T-helper 2 cell treated with Interferon-gamma antibody and Interleukin-4, amounts not matched to agents 100 ng/mL and 5 ng/mL, for 36 hours (primary cell): ENCODE data around the gene GDF7. TPM values are rescaled to one million over a fixed set of nuclear protein-coding genes. Genes with fewer than 3 reads are reported as not detected.

ENCODE experiments used
- intact Hi-C: fragments of 100-400 bp; cut with micrococcal nuclease; formaldehyde crosslinking; loops from one replicate; pipeline ENCODE4 v1.15.1; 2023
- total RNA-seq: library from RNA; stranded (reverse); gene quantifications from 2 replicates; pipeline ENCODE4 v1.2.3, GENCODE V29; 2022

The GDF7 gene
- total RNA-seq, 1 donor from 2014 or later: 0.02 TPM

DNA sequence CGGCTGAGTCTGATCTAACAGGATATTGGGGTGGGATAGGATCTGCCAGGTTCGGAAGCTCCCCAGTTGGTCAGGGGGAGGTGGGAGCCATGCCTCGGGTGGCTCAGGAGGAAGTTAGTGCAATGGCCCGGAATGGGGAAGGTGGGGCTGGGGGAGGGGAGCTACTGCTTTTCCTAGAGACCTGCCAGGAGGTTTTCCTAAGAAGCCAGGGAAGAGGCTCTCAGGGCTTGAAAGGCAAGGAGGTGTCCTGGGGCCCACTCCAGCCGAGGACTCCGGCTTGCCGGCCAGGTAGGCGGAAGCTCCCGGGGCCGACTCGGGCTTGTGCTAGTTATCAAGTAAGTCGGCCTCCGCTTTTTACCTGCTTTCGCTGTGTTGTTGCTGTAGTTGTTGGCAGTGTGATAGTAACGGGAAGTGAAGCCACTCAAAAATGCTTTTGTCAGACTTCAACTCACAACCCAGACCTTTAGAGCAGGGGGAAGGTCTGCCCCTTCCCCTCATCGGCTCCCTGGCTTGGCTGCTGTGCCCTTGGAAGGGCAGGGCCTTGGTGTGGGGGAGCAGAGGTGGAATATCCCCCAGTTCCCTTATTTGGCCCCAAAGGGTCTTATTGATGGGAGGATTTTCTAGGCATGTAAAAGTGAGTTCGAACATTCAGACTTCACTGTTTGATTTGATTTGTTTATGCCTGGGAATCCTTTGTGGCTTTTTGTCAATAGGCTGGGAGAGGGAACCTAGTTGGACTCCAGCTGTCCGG lies 5.4 kb downstream of the GDF7 start:
- intact Hi-C loops: no loop called here

DNA sequence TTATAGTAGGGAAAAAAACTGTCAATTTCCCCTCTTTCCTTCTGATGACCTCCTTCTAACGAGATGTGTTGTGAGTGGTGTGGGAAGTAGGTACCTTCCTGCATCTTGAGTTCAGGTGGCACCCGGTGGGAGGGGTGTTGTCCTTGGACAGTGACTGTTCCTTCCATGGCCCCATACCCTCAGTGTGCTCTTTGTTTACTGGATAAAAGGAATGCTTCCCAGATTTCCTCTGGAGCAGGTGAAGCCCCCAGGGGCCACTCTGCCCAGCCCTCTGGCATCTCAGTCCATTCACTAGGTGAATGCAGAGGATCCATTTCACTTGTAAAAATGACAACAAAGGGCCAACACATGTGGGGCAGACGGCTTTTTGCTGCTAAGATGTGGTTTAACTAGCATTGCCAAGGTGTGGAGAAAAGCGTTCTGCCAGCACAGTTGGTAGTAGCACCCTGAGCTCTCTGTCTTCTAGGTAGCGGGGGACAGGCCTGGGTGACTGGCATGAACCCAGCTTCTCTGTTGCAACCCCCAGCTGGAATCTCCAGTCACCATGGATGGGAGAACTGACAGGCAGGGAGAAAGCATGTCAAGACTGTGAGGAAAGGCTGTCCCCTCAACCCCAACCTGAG lies 6.9 kb downstream of the GDF7 start:
- intact Hi-C loops: no loop called here

DNA sequence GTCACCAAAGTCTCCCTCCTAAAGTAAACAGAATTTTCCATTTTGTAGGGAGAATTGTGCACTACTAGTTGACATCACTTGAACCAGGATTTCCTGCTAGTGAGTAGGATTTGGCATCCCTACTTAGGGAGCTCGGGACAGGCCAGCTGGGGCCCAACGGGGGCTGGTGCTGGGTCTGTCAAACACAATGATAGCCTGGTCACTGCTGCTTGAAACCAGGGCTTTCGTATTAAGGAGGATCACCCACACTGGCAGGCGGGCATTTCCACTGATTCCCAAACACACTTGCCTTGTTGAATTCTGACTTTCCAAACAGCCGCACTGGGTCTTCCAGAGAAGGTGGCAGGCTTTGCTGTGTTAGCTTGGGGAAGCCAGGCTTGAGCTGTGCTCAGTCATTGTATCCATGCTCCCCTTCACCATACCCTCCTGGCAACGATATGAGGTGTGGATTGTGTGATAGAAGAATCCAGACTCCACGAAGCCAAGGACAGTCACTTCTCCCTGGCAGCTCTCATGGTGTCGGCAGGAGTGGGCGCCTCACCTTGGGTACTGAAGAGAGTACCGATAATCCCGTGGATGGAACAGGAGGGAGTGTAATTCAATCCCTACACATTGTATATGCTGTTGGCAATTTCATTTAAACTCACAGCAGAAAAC lies 7.5 kb downstream of the GDF7 start:
- intact Hi-C loops: no loop called here

DNA sequence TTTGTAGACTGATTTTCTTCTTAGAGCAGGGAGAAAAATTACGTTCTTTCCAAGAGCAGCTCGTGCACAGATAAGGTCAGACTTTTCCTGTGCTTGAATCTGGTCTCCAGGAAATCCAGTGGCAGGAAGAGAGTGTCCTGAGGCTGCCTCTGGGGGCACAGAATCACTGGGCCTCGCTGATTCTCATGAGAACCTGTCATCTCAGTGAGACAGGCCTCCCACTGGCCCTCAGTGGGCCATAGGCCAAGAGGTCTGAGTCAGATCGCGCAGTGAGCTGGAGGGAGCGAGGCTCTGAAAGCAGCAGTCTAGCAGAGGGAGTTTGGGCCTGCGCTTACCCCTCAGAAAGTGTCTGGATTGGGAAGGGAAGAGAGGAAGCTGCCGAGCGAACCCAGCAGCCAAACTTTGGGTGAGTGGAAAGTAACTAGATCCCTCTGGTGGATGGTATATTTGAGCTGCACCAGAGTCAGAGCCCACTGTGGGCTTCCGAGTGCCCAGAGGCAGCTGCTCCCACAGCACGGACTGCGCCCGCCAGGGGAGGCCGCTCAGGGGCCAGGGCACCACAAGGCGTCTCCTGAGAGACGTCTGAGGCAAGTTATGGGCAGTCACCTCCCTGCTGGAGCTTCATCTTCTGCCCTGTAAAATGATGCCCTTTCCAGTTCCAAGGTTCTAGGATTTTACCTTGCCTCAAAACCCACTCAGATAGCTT lies 8.2 kb downstream of the GDF7 start:
- intact Hi-C loops: no loop called here

DNA sequence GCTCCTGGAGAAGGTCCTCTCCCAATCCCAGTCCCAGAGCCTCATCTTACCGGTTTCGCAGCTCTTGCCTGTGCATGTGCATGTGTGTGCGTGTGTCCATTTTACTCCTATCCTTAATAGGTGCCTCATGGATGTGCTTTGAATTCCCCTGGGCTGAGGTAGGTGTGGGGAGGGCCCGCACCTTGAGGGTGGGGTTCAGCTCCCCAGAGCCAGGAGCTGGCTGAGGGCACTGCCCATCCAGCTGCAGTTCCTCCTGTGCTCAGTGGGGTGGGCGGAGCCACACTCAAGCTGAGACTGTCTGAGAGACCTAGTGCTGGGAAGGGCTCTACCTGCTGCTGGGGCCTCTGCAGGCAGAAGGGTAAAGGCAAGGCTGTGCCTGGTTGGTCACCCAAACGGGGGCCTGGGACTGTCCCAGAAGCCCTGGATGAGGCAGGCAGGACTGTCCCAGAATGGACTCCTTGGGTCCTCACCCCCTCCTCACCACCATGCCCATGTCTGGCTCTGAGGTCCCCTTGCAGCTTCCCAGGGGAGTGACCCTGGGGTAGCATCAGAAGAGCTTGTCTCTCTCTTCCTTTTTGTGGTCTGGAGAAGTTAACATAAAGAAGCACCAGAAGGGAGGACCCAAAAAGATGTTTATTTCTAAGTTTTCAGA lies 8.9 kb downstream of the GDF7 start:
- intact Hi-C loops: no loop called here

DNA sequence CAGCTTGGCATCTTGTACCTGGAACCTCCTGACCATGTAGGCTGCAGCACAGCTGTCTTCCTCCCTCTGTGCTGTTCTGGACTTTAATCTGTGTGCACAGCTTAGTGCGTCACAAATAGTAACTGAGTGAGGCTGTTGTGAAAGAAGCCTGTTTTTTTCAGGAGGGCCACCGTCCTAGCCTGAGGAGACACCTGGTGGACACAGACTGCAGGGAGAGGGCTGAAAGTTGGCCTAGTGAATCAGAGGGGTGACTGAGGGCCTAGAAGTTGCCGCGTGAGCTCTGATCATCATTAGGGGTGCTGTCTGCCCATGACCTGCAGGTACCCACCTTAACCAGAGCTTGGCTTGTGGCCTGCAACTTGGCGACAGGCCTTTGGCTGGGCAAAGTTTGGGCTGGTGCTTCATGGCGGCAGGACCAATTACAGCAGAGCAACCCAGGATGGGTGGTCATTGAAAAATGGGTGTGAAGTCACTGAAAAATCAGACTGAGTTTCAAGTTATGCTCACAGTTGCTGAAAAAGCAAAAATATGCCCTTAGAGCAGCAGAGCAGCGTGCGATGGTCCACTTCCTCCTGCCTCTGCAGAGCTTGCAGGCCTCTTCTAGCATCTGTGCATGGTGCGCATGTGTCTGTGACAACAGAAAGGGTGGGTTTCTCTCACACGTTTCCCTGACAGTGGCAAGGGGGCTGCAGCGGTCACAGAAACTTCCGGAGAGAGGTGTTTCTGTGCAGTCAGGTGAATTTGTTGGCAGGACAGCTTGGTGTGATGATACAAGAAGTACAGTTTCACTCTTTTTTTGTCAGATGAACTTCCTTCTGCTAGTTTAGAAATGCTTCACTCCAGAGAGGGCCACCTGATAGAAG lies 9.6 kb downstream of the GDF7 start:
- intact Hi-C loops: no loop called here

DNA sequence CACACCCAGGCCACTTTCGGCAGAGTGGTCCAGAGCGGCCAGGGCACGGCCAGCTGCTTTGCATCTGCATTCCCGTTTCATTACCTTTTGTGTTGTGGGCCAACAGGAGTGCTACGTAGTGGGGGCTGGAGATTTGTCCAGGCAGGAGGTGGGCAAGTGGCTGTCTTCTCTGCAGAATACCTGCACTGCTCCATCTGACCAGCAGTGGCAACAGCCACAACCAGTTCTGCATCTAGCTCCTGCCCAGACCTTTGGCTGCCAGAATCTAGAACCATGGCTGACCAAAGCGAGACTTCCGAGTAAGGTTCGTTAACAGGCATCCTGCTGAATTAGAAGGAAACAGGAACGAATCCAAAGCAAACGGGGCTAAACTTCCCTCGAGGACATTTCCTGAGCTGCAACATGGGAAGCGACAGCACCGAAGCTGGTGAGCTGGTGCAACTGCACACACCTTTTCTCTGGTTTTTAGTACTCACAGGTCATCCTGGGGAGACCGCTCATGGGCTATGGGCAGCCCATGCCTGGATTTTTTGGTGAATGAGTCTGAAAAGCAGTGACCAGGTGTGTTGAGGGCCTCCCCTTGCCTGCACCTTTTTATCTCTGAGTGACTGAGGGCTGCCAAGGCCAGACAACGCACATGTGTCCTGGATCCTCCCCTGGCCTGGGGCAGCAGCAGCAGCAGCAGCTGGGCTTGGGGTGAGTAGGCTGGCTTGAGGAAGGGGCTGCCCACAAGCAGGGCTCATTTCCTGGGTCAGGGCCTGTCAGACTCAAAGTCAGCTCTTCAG lies 10.5 kb downstream of the GDF7 start:
- intact Hi-C loops: no loop called here

DNA sequence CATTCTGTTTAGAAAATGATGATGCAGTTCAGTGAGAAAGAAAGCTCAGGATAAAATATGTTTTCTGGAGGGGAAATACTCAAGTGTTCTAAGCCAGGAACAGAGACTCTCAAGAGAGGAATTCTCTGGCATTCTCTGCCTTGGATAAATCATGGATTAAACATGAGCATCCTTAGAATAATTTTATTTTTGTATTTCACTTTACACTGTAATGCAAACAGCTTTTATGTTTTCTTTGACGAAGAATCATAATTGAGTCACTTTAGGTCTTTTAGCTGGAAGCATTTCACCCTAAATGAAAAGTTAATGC lies 11.1 kb downstream of the GDF7 start:
- intact Hi-C loops: no loop called here

DNA sequence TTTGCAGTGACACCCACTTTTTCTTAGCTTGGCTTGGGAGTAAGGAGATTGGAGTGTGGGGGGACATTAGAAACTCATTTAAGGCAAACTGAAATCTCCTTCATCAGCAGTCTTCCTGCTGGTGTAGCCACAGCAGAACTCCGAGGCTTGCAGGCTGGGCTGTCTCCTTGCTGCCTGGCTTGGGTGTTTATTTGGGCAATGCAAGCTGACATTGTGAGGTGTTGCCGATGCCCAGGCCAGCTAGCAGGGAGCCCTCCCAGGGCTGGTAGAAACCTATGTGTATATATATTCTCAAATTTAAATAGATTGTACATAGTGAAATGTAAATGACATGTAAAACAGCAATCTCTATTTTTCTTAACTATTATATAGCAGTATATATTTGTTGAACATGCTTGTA lies 11.8 kb downstream of the GDF7 start:
- intact Hi-C loops: no loop called here

DNA sequence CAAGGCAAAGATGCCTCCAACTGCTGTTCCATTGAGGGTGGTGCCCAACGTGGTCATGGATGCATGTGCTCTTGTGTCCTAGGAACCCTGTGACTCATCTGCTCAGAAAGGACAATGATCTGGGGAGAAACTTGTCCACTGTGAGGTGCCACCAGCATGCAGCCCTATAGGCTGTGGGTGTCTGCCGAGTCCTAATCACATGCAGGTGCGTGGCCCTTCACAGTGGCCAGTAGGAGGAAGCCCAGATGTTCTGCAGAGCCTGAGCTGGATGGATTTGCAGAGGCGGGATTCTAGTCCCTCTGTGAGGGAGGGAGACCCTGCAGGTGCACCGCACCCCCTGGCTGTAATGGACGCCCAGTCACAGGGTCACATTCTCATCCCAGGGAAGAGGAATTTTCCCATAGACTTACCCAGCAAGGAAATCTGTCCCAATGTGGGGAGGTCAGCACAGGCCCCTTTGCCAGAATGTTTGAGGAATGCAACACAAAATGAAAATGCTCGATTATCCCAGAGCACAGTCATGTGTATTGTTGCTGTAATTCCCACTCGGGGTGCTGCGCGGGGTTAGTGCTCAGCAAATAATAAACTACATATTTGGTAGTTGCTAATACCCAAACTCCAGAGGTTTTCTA lies 13.9 kb downstream of the GDF7 start:
- intact Hi-C loops: no loop called here

DNA sequence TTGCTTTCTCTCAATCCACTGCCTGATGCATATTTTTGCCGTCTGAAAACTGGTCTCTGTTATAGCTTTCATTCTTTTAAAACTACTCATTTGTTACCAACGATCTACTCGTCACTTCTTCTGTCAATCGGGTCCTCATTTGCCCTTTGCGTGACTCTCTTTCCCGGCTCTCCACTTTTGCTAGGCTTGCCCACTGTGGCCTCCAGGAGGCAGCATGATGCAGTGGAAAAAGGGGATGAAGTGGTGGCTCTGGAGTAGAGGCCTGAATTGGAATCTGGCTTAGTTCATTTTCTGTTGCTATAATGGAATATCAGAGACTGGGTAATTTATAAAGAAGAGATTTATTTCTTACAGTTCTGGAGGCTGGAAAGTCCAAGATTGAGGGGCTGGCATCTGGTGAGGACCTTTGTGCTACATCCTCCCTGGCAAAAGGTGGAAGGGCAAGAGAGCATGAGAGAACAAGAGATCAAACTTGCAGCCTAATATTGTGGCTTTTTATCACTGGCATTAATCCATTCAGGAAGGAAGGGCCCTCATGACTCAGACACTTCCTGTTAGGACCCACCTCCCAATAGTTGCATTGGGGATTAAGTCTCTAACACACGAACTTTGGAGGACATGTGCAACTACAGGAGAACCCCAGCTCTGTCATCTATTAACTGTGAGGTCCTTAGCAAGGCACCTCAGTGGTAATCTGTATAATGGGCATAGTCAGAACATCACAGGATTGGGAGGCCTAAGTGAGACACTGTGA lies 15.4 kb downstream of the GDF7 start:
- intact Hi-C loops: no loop called here

DNA sequence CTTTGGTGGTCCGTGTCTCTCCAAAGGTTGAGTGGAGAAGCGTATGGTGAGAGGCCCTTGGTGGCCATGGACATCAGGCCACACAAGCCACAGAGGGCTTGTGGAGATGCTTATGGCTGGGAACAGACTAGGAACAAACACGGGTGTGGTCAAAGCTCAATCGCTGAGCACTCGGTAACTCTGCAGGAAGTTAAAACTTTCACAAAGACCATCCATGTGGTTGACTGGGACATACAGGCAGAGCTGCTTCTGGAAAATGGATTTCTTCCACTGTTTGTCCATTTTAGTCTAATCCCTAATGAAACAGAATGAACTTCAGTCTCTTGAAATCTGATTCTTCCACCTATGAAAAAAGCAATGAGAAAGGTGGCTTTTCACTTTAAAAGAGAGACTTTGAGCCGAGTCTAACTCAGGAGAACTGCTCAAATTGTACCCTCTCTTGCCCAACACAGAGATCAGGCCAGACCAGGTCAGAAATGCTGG lies 17.7 kb downstream of the GDF7 start:
- intact Hi-C loops: no loop called here

DNA sequence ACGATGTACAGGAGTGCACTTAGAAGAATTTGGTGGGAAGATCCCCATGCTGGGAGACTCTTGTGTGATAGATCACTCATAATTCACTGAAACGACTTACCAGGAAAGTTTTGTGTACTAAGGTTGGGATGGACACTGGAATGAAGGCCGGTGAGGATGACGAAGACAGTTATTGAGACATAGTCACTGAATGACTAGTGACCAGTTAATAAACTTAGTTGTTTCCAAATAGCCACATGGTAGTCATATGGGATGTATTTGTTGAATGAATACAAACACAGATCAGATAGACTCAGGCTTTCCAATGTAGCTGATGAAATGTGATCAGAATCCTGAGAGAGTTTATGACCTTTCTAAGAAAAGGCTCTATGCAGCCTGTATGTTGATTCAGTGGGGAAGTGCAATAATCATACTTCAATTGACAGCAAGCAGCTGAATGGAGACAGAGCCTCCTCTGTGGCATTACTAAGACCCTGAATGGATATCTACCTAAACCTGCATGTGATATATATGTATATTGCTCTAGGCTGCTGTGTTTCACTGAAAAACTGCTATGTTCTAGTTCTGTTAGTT lies 20.4 kb downstream of the GDF7 start:
- intact Hi-C loops: no loop called here

DNA sequence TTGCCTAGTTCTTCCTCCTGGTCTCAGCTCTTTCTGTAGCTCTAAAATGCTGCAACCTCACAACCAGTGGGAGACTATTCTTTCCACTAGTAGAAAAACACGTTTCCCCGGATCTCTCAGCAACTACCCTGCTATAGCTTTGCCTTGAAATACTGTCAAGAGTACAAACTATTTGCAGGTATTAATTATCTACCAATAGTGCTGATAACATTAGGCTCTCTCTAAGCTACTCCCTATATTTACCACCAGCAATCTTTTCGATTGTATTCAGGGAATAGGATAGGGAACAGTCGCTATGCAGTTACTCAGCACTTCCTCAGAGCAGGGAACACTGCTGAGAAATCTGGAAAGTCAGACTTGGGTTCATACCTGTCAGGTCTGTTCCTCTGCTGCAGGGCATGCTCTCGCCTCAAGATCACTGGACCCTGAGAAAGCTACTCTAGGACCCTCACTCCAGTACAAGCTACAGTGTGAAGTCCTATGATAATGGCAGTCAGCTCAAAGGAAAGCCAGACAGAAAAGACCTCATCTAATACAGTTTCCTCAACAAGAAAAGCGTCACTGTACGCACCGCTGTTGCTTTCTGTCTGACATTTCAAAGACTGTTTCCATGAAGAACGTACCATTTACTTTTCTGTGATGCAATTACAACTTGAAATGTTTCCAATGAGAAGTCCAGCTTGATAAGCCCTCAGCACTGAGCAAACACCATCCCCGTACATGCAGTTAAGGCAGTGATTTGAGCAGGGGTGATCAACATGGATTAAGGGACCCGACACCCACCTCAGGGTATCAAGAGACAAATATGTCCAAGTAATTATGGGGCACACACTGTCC lies 22.7 kb downstream of the GDF7 start:
- intact Hi-C loops: no loop called here

DNA sequence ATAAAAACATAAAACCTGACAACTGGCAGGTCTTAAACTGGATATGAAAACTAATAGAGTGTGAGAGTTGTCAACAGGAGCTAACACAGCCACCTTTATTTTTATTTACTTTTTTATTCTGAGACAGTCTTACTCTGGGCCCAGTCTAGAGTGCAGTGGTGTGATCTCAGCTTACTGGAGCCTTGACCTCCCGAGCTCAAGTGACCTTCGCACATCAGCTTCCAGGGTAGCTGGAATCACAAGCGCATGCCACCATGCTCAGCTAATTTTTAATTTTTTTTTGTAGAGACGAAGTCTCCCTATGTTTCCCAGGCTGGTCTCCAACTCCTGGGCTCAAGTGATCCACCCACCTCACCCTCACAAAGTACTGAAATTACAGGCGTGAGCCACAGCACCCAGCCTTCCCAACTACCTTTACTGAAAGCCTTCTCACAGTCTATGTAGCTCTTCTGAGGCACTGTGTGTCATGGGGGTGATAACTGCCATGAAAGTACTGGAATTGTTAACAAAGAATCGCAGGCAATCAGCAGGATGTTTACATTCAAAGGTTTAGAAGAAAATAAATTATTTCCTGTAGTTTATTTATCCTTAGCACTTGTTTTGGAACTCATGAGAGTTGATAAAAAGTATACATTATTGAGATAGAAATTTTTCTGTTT lies 24.3 kb downstream of the GDF7 start:
- intact Hi-C loops: no loop called here

DNA sequence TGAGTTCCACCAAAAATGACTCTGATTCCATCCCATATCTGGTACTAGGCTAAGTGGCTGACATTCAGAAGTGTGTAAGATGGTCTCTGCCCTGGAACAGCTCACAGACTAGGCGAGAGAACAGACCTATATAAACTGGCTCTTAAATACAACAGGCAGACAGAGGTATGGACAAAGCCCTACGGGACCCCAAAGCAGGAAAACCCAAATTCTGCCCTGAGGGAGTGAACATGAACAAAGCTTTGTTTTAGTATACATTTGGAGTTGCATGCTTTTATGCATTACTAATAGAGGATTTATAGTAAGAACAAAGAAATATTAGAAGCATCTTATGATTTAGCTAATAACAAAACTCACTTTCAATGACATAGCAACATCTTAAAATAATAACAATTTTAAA lies 25.1 kb downstream of the GDF7 start:
- intact Hi-C loops: no loop called here

DNA sequence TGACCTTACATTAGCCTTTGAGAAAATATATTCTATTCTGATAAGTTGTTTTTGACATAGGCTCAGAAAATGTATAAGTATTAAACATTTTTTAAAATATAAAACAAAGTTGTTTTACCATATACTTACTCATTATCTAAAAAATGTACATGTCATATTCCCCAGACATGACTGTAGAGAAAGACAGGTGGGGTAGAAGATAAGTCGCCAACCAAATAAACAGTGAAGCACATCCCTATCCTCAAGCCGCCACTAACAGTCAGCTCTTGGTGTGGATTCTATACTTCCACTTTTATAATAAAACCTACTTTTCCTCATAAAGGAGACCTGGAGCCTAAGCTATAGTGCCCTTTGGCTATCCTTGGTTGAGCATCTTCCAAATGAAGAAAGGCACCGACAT lies 26.4 kb downstream of the GDF7 start:
- intact Hi-C loops: no loop called here
